HepG2 (cell line): ENCODE measurements around the gene ZKSCAN4. TPM values are rescaled to one million over a fixed set of nuclear protein-coding genes. Genes with fewer than 3 reads are reported as not detected.

Source experiments
- CBFB ChIP-seq: sonication (generic); formaldehyde crosslinking; IDR thresholded peaks from 2 replicates; pipeline ENCODE4 v1.4.0; 2020; ENCODE audit warnings: missing genetic modification reagents
- ESRRA ChIP-seq: sonication (generic); formaldehyde crosslinking; IDR thresholded peaks from 2 replicates; pipeline ENCODE4 v1.5.1; 2020; ENCODE audit warnings: mild to moderate bottlenecking, low read depth, missing genetic modification reagents
- FOXK2 ChIP-seq: fragments of 450-650 bp; IDR thresholded peaks from 2 replicates; pipeline ENCODE4 v1.6.1; 2016
- KLF11 ChIP-seq: IDR thresholded peaks from 2 replicates; pipeline ENCODE4 v1.6.1; 2016; ENCODE audit warnings: missing compliant biosample characterization
- POLR2A ChIP-seq, 2 experiments: IDR thresholded peaks; 2 replicates each; pipeline ENCODE4 v1.6.1; 2011; ENCODE audit warnings: low read depth in 2 of 2, low read length in 2 of 2, mild to moderate bottlenecking in 1 of 2, moderate library complexity in 1 of 2; ENCODE audit not compliant: insufficient read depth in 1 of 2
- POLR2AphosphoS2 ChIP-seq: IDR thresholded peaks from 2 replicates; pipeline ENCODE4 v1.6.1; 2011; ENCODE audit warnings: low read depth, low read length, improper control_type of control experiment
- REPIN1 ChIP-seq: sonication (generic); formaldehyde crosslinking; IDR thresholded peaks from 2 replicates; pipeline ENCODE4 v1.8.0; 2022; ENCODE audit warnings: missing genetic modification reagents, low read depth, mild to moderate bottlenecking, borderline replicate concordance
- RFX3 ChIP-seq: IDR thresholded peaks from 2 replicates; pipeline ENCODE4 v1.6.1; 2016; ENCODE audit warnings: missing biosample characterization, missing genetic modification reagents
- TBL1XR1 ChIP-seq: fragments of 150-350 bp; IDR thresholded peaks from 2 replicates; pipeline ENCODE4 v1.6.1; 2014; ENCODE audit warnings: borderline replicate concordance, low read length; ENCODE audit not compliant: partially characterized antibody
- YEATS4 ChIP-seq: sonication (generic); formaldehyde crosslinking; IDR thresholded peaks from 2 replicates; pipeline ENCODE4 v1.4.0; 2020; ENCODE audit warnings: missing genetic modification reagents, borderline replicate concordance
- ZBTB3 ChIP-seq: sonication (generic); formaldehyde crosslinking; IDR thresholded peaks from 2 replicates; pipeline ENCODE4 v1.4.0; 2020; ENCODE audit warnings: low read depth, mild to moderate bottlenecking, moderate library complexity, missing genetic modification reagents, borderline replicate concordance
- ZNF503 ChIP-seq: sonication (generic); formaldehyde crosslinking; IDR thresholded peaks from 2 replicates; pipeline ENCODE4 v1.4.0; 2020; ENCODE audit warnings: missing genetic modification reagents
- ZNF569 ChIP-seq: sonication (generic); formaldehyde crosslinking; IDR thresholded peaks from 2 replicates; pipeline ENCODE4 v1.5.0; 2020; ENCODE audit warnings: mild to moderate bottlenecking, missing genetic modification reagents, moderate library complexity, borderline replicate concordance
- ZNF605 ChIP-seq: sonication (generic); formaldehyde crosslinking; IDR thresholded peaks from 2 replicates; pipeline ENCODE4 v1.8.0; 2022; ENCODE audit warnings: mild to moderate bottlenecking, missing genetic modification reagents
- ZNF687 ChIP-seq: sonication (generic); formaldehyde crosslinking; IDR thresholded peaks from 2 replicates; pipeline ENCODE4 v1.5.1; 2020; ENCODE audit warnings: mild to moderate bottlenecking, missing genetic modification reagents, moderate library complexity
- ZNF775 ChIP-seq: sonication (generic); formaldehyde crosslinking; IDR thresholded peaks from 2 replicates; pipeline ENCODE4 v1.4.0; 2020; ENCODE audit warnings: missing genetic modification reagents, mild to moderate bottlenecking, moderate library complexity, borderline replicate concordance
- polyA plus RNA-seq, 8 experiments: library from polyadenylated mRNA; depleted of rRNA in 3 of 8; stranded (reverse) in 7 of 8; unstranded in 1 of 8; fragments of >200 nt; fragmentation: Illumina TruSeq in 4 of 8; extraction: Trizol in 4 of 8; gene quantifications; 2 replicates each; pipeline versions ENCODE4 v1.2.1 to v1.2.3, GENCODE V29; 2011 to 2016; ENCODE audit warnings: low read depth in 4 of 8, missing spikeins in 1 of 8, mixed read lengths in 1 of 8; ENCODE audit not compliant: insufficient read depth in 1 of 8
- total RNA-seq, 5 experiments: library from RNA; depleted of rRNA; stranded (reverse); fragments of >200 nt; fragmentation: Illumina TruSeq; extraction: Trizol; gene quantifications; 2 replicates each; pipeline ENCODE4 v1.2.3, GENCODE V29; 2016; ENCODE audit warnings: low read depth in 1 of 5
- TF ChIP-seq, protein P1 (sequence below): sonication (generic); formaldehyde crosslinking; IDR thresholded peaks from 2 replicates; pipeline ENCODE4 v1.5.1; 2020; ENCODE audit warnings: mild to moderate bottlenecking, missing genetic modification reagents, borderline replicate concordance

Gene ZKSCAN4
- total and polyA plus RNA-seq, 2 of the 13 experiments (the other 11 are each of a cell fraction or from before 2014, with no cell fraction given) = 2.9 to 7.8 TPM

DNA sequence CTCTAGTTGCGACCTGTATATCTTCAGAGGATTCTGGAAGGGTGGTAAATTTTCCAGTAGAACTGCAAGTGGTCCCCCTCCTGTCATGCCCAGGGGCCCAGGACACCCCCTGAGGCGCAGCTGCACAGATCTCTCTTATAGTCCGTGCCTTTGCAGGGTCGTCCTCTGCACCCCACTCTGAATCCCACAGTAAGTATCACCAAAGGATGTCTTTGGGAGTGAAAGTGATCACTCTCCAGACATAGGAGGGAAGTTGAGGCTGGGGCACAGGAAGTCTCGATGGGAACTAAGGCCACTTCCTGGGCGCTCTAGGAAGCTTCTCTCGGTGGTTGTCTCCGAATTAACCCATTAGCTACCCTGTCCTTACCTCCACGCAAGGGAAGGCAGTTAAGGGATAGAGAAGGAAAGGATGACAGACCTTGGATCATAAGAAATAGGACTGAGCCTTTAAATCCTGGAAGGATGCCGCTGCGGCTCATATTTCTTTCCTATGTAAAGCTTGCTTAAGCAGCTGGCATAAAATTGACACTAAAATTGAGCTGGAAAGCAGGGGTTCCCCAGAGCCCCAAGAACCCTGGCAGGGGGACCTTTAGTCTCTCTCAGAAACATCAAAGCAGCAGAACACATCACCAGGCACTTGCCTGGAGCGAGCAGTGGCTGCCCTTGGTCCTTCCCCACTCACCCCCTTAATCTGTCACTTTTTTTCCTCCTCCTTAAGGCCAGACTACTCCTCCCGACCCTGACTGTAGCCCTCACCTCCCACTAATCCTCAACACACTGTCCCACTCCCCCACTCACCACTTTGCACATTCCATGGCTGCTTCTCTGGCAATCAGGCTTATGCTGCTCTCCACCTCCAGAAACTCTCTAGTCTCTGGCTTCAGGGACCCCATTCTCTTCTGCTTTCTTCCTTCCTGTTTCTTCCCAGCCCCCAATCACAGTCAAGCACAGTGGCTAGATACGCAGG lies at the start of gene ZKSCAN4 (continued):
- TF ChIP-seq, protein P1, sequence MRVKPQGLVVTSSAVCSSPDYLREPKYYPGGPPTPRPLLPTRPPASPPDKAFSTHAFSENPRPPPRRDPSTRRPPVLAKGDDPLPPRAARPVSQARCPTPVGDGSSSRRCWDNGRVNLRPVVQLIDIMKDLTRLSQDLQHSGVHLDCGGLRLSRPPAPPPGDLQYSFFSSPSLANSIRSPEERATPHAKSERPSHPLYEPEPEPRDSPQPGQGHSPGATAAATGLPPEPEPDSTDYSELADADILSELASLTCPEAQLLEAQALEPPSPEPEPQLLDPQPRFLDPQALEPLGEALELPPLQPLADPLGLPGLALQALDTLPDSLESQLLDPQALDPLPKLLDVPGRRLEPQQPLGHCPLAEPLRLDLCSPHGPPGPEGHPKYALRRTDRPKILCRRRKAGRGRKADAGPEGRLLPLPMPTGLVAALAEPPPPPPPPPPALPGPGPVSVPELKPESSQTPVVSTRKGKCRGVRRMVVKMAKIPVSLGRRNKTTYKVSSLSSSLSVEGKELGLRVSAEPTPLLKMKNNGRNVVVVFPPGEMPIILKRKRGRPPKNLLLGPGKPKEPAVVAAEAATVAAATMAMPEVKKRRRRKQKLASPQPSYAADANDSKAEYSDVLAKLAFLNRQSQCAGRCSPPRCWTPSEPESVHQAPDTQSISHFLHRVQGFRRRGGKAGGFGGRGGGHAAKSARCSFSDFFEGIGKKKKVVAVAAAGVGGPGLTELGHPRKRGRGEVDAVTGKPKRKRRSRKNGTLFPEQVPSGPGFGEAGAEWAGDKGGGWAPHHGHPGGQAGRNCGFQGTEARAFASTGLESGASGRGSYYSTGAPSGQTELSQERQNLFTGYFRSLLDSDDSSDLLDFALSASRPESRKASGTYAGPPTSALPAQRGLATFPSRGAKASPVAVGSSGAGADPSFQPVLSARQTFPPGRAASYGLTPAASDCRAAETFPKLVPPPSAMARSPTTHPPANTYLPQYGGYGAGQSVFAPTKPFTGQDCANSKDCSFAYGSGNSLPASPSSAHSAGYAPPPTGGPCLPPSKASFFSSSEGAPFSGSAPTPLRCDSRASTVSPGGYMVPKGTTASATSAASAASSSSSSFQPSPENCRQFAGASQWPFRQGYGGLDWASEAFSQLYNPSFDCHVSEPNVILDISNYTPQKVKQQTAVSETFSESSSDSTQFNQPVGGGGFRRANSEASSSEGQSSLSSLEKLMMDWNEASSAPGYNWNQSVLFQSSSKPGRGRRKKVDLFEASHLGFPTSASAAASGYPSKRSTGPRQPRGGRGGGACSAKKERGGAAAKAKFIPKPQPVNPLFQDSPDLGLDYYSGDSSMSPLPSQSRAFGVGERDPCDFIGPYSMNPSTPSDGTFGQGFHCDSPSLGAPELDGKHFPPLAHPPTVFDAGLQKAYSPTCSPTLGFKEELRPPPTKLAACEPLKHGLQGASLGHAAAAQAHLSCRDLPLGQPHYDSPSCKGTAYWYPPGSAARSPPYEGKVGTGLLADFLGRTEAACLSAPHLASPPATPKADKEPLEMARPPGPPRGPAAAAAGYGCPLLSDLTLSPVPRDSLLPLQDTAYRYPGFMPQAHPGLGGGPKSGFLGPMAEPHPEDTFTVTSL = 0 out of 2 replicates have a peak, but pooled peaks have one; percentile 32
- no peak for TF ChIP-seq POLR2AphosphoS2
- peak; percentile 32; the same call in 1 of the 2 replicates for TF ChIP-seq ZNF687 (CRISPR knock-in tag)
- no peak for TF ChIP-seq ZNF569 (CRISPR knock-in tag)
- TF ChIP-seq RFX3 = 0 out of 2 replicates have a peak, but pooled peaks have one; percentile 23
- peak; percentile 87; the same call in 1 of the 2 replicates for TF ChIP-seq CBFB (CRISPR knock-in tag)
- peak; percentile 43 for TF ChIP-seq TBL1XR1
- peak; percentile 66 for TF ChIP-seq ZNF605
- no peak for TF ChIP-seq ZNF775
- TF ChIP-seq REPIN1 (CRISPR knock-in tag) = peak; percentile 88; the same call in 1 of the 2 replicates
- TF ChIP-seq KLF11 (CRISPR knock-in tag) = 0 out of 2 replicates have a peak, but pooled peaks have one; percentile 45
- TF ChIP-seq ZNF503 (CRISPR knock-in tag) = peak; percentile 23; the same call in 1 of the 2 replicates
- TF ChIP-seq ZBTB3 (CRISPR knock-in tag) = no peak
- peak; percentile 42 to 74; a peak in 3 of 4 replicates for TF ChIP-seq POLR2A (IDR thresholded peaks at IDR 0.05; ENCODE audit: insufficient read depth in 1 of 2, low read depth in 2 of 2, low read length in 2 of 2)
- no peak for TF ChIP-seq ESRRA
- no peak for TF ChIP-seq FOXK2
- TF ChIP-seq YEATS4 (CRISPR knock-in tag) = peak; percentile 89
